Measurements from ENCODE around the gene TPI1.

DNA sequence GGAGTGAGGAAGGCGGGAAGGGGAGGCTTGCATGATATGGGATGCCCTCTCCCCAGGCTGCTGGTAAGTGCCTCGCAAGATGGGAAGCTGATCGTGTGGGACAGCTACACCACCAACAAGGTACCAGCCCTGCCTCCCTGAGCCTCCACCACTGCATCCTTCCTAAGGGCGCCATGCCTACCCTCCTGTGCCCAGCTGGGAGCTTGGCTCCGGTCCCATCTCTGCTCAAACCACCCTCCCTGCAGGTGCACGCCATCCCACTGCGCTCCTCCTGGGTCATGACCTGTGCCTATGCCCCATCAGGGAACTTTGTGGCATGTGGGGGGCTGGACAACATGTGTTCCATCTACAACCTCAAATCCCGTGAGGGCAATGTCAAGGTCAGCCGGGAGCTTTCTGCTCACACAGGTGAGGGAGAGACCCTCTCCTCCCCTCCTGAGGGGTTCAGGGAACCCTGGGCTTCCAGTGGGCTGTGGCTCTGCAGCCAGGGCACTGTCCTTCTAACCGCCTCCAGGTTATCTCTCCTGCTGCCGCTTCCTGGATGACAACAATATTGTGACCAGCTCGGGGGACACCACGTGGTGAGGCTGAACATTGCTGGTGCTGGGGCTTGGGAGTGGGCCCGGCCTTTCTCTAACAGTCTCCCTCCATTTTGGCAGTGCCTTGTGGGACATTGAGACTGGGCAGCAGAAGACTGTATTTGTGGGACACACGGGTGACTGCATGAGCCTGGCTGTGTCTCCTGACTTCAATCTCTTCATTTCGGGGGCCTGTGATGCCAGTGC, 24.0 kb upstream of the TPI1 start:
- no peak for TF ChIP-seq POLR2A (IDR thresholded peaks at IDR 0.05)
- TF ChIP-seq, protein P1, sequence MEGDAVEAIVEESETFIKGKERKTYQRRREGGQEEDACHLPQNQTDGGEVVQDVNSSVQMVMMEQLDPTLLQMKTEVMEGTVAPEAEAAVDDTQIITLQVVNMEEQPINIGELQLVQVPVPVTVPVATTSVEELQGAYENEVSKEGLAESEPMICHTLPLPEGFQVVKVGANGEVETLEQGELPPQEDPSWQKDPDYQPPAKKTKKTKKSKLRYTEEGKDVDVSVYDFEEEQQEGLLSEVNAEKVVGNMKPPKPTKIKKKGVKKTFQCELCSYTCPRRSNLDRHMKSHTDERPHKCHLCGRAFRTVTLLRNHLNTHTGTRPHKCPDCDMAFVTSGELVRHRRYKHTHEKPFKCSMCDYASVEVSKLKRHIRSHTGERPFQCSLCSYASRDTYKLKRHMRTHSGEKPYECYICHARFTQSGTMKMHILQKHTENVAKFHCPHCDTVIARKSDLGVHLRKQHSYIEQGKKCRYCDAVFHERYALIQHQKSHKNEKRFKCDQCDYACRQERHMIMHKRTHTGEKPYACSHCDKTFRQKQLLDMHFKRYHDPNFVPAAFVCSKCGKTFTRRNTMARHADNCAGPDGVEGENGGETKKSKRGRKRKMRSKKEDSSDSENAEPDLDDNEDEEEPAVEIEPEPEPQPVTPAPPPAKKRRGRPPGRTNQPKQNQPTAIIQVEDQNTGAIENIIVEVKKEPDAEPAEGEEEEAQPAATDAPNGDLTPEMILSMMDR (IDR thresholded peaks at IDR 0.05) = no peak

All from thyroid gland (tissue), 4 donors.